Measurements from ENCODE around the gene RAB8B.

Gene RAB8B

GRCh38 chr15:63276342-63277037, 87.1 kb downstream of the RAB8B start:
- peak; percentile 14 for DNase-seq (ENCODE audit: low spot score)

GRCh38 chr15:63277038-63277892, 87.9 kb downstream of the RAB8B start, which contains the start of gene APH1B:
Gene APH1B (plus strand): TSS chr15:63277605. CDS start chr15:63277624, 19 bp downstream.
- peak; percentile 95 for DNase-seq (ENCODE audit: low spot score)

GRCh38 chr15:63277893-63278456, 88.6 kb downstream of the RAB8B start:
- no peak for DNase-seq (ENCODE audit: low spot score)

- DNase-seq (ENCODE audit: low spot score), result no peak
Observed at GRCh38 chr15:63283126-63283525, 93.7 kb downstream of the RAB8B start.

GRCh38 chr15:63284335-63284734, 94.9 kb downstream of the RAB8B start:
- no peak for DNase-seq (ENCODE audit: low spot score)

GRCh38 chr15:63287109-63287508, 97.7 kb downstream of the RAB8B start:
- DNase-seq (ENCODE audit: low spot score), result no peak

- DNase-seq (ENCODE audit: low spot score), result no peak
Observed at GRCh38 chr15:63288342-63288741, 98.9 kb downstream of the RAB8B start.

- DNase-seq (ENCODE audit: low spot score), result peak; percentile 67
Observed at GRCh38 chr15:63288778-63289378, 99.5 kb downstream of the RAB8B start.

- peak; percentile 77 for DNase-seq (ENCODE audit: low spot score)
Observed at GRCh38 chr15:63291507-63291906, 102.1 kb downstream of the RAB8B start.

- DNase-seq (ENCODE audit: low spot score), result no peak
Observed at GRCh38 chr15:63292241-63292640, 102.8 kb downstream of the RAB8B start.

GRCh38 chr15:63292771-63293170, 103.4 kb downstream of the RAB8B start:
- no peak for DNase-seq (ENCODE audit: low spot score)

- no peak for DNase-seq (ENCODE audit: low spot score)
Observed at GRCh38 chr15:63294359-63294758, 105.0 kb downstream of the RAB8B start.

- no peak for DNase-seq (ENCODE audit: low spot score)
Observed at GRCh38 chr15:63295341-63295740, 105.9 kb downstream of the RAB8B start.

GRCh38 chr15:63296195-63296594, 106.8 kb downstream of the RAB8B start:
- no peak for DNase-seq (ENCODE audit: low spot score)

GRCh38 chr15:63299943-63300575, 110.7 kb downstream of the RAB8B start:
- DNase-seq (ENCODE audit: low spot score), result no peak

- DNase-seq (ENCODE audit: low spot score), result no peak
Observed at GRCh38 chr15:63301088-63301487, 111.7 kb downstream of the RAB8B start.

GRCh38 chr15:63305260-63305659, 115.9 kb downstream of the RAB8B start:
- DNase-seq (ENCODE audit: low spot score), result no peak

GRCh38 chr15:63306492-63307073, 117.2 kb downstream of the RAB8B start:
- no peak for DNase-seq (ENCODE audit: low spot score)

GRCh38 chr15:63308491-63308890, 119.1 kb downstream of the RAB8B start:
- DNase-seq (ENCODE audit: low spot score), result no peak

- no peak for DNase-seq (ENCODE audit: low spot score)
Observed at GRCh38 chr15:63308947-63309346, 119.5 kb downstream of the RAB8B start.

- no peak for DNase-seq (ENCODE audit: low spot score)
Observed at GRCh38 chr15:63310646-63311045, 121.2 kb downstream of the RAB8B start.

- DNase-seq (ENCODE audit: low spot score), result no peak
Observed at GRCh38 chr15:63312286-63312685, 122.9 kb downstream of the RAB8B start.
